ENCODE data around the gene IFT27.

The IFT27 gene

DNA sequence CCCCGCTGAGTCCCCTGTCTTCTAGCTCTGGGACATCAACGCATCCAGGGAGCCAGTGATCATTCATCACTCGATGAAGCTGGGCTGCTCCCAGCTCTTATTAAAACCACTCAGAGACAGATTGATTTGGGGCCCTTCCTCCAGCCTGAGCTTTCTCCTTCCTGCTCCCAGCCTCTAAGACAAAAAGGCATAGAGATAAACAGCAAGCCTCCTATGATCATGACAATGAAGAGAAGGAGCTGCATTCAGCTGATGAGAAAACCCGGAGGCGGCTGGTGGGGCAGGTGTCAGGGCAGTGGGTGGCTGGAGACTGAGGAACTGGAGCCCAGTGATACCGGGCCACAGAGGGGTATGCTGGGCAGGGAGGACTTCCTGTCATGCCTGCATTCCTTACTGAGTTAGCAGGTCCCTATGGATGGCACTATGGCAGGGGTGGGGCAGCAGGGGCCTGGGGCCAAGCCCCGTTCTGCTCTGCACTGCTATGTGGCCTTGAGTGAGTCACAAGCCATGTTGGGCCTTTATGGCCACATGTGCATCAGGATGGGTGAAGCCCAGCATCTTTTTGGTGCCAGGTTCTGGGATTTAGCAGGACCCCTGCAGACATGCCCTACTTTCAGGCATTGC, 20.7 kb upstream of the IFT27 start:
- DNase-seq = no peak

DNA sequence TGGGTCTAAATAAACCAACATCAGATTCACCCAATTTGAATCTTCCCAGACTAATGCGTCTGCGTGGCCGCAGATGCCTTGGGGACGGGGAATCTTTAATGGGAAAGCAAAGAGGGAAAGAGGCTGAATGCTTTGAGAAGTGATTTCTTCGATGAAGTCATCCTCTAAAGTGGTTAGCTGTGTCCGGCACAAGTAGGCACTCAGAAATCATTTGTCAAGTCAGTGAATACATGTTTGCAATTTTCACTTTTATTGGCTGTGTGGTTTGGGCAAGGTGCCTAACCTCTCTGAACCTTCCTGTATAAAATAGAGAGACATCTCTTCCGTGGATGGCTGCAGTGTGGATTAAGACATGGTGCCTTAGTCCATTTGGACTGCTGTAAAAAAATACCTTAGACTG, 19.7 kb upstream of the IFT27 start:
- no peak for DNase-seq

DNA sequence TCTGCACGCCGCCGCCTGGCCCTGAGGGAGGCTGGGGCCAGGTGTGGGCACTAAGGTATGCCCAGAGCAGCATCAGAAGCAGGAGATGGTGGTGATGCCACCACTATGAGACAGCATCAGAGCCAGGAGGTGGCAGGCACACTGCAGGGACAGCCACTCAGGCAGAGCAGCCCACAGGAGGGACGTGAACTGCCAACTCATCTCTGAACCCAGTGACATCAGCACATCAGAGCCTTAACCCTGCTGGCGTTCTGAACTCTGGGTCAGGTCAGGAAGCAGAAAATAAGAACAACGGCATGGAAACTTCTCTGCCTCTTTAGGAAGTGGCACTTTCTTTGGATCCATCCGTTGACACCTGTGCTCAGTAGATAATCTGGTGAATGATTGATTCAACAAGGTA, 14.7 kb upstream of the IFT27 start:
- no peak for DNase-seq

GRCh38 chr22:36787204-36787988, 11.5 kb upstream of the IFT27 start:
- no peak for DNase-seq

GRCh38 chr22:36783743-36784142, 7.8 kb upstream of the IFT27 start:
- DNase-seq = no peak

GRCh38 chr22:36781656-36782627, 6.0 kb upstream of the IFT27 start:
- DNase-seq = peak; percentile 65

DNA sequence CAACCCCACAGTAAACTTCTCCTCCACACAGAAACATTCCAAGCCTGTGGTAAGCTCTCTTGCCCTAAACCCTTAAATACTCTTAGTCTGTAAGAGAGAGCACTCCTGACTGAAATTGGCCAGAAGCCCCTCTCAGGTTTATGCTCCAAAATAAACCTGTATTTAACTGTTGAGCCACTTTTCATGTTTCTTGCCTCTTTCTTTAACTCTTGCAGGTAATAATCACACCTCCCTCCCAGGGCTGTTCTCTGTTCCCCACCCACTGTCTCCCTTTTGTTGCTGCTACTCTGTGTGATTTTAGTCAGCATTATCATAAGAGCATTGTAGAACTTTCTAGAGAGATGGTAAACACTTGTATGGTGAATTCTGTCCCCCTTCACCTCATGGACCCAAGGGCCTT, 2.1 kb upstream of the IFT27 start:
- no peak for DNase-seq

DNA sequence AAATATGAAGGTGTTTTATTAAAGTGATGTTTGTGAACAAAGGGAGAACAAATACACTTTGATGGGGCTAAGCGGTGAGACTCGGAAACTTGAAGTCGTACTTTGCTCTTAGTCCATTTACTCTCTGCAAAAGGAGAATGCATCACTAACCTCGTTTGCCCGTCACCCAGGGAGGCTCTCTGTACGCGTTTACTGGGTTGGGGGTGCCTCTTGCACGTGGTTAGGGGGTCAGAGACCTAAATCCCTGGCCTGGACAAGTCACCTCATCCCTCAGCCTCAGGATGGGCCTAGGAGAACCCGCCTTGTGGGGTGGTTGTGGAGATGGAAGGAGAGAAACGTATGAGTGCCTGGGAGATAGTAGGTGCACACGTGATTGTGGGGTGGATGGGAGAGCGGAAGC, 803 bp upstream of the IFT27 start:
- DNase-seq = no peak

GRCh38 chr22:36775586-36775963, 344 bp downstream of the IFT27 start:
- DNase-seq = no peak

- DNase-seq = no peak
These were observed 2.0 kb downstream of the IFT27 start for GRCh38 chr22:36773935-36774334.

DNA sequence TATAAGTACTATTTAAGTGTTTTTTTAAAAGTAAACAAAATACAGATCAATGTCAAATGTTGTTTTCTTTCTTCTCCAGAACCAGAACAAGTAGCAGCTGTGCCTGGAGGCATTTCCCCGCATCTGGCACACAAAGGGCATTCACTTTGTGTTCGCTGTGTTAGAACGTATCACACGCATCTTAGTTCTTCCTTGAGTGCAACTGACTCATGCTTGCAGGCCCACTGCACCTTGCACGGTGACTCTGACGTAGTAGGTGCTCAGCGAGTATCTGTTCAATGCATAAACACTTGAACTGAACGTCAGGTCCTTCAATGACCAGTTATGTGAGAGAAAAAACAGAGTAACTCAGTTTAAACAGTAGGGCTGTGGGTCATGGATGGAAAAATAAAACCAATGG, 3.5 kb downstream of the IFT27 start:
- DNase-seq = no peak

DNA sequence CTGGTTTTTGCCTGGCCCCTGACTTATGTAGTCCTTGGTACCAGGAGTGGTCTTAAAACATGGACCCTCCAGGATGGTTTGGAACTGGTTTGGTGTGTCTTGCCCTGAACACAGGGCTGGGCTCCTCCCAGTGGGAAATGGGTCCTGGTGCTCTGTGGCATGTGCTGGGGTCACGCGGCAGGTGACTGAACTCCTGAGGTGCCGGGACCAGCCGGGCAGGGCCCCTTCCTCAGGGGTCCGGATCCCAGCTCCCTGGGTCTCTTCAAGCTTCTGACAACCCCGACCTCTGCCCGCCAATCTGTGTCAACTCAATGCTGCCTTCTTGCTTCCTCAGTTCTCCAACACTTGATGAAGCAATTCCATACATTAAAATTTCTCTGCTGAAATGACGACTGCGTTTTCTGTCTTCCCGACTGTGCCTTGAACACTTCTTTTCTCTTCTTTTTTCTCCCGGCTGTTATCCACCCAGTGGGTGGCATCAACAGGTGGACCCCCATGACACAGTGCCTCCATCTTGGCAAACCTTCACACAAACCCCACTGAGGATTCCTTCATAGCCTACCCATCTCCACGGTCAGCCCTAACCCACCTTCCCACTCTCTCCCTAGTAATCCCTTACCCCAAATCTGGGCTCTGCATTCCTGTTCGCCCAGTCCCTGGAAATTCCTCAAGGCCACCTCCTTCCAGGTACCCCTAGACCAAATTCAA, 4.4 kb downstream of the IFT27 start:
- no peak for DNase-seq

DNA sequence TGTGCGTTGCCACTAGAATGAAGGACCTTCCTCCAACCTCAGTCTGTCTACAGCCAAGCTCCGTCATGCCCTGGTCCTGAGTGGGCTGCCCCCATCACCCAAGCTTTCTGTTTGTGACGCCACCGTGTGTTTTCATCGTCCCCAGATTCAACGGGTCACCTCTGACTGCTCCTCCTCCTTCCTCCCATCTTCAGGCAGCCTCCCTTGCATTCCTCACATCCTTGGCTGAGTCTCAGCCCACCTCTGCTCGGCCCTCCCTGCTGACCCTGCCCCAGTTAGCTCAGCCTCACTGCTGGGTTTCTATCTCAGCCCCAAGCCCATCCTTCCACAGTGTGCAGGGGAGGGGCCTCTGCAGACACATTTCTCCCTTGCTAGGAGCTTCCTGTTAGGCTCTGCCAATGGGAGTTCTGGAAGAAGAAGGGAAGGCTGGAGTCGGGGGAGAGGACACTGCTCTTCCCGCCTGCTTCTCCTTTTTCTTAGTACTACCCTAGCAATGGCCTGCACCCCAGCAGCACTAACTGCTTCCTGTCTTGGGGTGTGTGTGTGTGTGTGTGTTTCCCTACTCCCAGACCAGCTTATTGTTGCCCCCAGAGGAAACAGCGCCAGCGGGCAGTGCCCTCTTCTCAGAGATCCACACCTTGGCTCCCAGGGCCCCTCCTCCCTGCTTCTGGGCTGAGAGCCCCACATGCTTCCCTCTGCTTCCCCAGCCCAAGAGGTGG, 5.2 kb downstream of the IFT27 start:
- no peak for DNase-seq

DNA sequence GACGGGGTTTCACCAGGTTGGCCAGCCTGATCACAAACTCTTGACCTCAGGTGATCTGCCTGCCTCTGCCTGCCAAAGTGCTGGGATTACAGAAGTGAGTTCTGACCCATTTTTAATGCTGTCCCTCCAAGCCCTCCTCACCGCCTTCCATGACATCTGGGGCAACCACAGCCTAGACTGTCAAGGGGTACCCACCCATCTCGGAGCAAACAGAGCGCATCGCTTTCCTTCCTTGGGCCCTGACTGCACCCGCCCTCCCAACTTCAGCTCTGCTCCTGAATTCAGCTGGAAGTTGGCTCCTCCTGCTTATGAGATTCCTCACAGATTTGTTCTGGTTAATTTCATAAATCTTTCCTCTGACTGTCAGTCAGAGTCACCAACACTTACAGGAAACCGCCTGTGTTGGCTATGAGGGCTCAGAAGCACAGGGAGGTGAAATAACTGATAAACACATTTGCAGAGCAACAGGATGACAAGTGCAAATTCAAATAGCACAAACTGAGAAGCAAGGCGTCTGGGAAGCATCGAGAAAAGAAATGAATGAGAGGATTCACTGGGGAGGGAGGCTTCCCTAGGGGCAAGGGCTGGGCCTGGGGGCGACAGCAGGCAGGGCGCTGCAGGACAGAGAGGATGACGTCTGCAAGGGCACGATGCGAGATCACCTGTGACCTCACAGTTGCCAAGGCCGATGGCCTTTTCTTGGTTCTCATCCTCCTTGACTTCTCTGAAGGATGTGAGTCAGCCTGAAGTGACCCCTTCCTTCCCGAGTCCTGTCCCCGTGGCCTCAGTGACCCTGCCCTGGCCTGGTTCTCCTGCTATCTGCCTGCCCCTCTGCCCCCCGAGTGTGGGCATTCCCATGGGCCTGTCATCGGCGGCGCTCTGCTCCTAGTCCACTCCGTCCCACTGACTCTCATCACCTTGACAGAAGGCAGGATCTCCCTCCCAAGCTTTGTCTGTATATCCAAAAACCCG, 6.1 kb downstream of the IFT27 start:
- DNase-seq = no peak

GRCh38 chr22:36768616-36769015, 7.3 kb downstream of the IFT27 start:
- no peak for DNase-seq

- DNase-seq = no peak
These were observed 7.8 kb downstream of the IFT27 start for GRCh38 chr22:36768141-36768540.

GRCh38 chr22:36767035-36767775, 8.7 kb downstream of the IFT27 start:
- no peak for DNase-seq

DNA sequence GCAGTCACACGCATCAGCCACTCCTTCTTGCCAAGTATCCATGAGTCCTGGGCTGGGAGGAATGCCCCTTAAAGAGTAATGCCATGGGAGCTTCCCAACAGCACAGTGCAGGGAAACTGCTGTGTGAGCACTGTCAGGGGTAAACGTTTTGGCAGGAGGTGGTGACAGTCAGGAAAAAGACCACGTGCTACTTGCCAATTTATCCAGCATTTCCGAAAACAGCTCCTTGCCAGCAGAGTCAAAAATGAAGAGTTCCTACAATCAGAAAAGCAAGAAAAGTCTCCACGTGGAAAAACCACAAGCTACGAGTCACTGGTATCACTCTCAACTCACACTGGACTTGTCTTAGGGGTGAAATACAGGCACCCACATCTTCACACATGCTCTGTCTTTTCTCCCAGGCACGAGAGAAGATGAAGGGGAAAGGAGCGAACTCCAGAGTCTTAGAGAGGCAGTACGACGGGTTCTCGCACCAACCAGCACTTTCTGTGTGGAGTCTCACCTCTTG, 9.9 kb downstream of the IFT27 start:
- no peak for DNase-seq

DNA sequence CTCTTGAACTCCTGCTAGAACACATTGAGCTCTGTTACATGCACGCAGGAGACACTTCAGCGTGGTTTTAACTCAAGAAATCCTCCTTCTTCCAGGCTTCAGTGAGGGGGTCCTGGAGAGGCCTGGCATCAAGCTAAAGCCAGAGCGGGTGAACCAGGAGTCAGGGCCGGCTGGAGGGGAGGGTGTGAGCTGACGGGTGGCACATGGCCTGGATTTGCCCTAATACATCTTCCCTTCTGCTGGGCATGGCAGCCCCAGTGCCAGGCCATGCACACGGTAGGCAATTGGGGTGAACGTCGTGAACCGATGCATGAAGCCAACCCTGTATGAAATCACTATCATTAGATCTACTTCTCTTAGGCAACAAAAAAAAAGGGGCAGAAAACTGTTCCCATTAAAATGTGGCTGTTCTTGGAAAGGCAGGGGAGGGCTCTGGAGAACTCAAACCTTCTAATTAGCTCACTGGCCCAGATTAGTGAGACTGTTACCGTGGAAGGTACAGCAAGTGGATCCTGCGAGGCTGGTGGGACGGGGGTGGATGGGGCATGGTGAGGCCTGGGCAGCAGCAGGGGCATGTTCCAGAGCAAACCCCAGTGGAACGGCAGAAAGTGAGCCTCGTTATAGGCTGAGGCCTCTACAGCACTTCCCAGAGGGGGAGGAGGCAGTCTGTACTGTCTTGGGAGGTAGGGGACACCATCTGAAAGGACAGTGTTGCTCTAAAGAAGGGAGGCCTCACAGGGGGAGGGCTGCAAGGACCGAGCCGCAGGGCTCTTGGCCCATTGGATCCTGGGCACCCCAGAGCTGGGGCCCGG, 10.6 kb downstream of the IFT27 start:
- no peak for DNase-seq

All from amniotic stem cell (primary cell).